HepG2 (cell line): Measurements from ENCODE around the gene NAA15. TPM values are rescaled to one million over a fixed set of nuclear protein-coding genes. Genes with fewer than 3 reads are reported as not detected.

ENCODE experiments used
- ATF7-NPFF ChIP-seq: sonication (generic); formaldehyde crosslinking; IDR thresholded peaks from 2 replicates; pipeline ENCODE4 v1.8.1; 2023; ENCODE audit warnings: mild to moderate bottlenecking, low read depth, missing genetic modification reagents, moderate library complexity
- CEBPB ChIP-seq: IDR thresholded peaks from 2 replicates; pipeline ENCODE4 v1.6.1; 2011; ENCODE audit warnings: low read depth, low read length, improper control_type of control experiment, borderline replicate concordance
- GFI1 ChIP-seq: sonication (generic); formaldehyde crosslinking; IDR thresholded peaks from 2 replicates; pipeline ENCODE4 v1.5.0; 2020; ENCODE audit warnings: missing genetic modification reagents, mild to moderate bottlenecking, borderline replicate concordance
- KAT8 ChIP-seq: IDR thresholded peaks from 2 replicates; pipeline ENCODE4 v1.6.1; 2016; ENCODE audit warnings: missing genetic modification reagents, missing compliant biosample characterization
- MYC ChIP-seq: sonication (generic); formaldehyde crosslinking; IDR thresholded peaks from 2 replicates; pipeline ENCODE4 v1.9.0; 2021; ENCODE audit warnings: missing genetic modification reagents, borderline replicate concordance
- NAIF1 ChIP-seq: sonication (generic); formaldehyde crosslinking; IDR thresholded peaks from 2 replicates; pipeline ENCODE4 v1.5.0; 2020; ENCODE audit warnings: mild to moderate bottlenecking, missing genetic modification reagents, borderline replicate concordance
- NKX3-1 ChIP-seq: sonication (generic); formaldehyde crosslinking; IDR thresholded peaks from 2 replicates; pipeline ENCODE4 v1.5.0; 2020; ENCODE audit warnings: missing genetic modification reagents
- POLR2A ChIP-seq, 2 experiments: IDR thresholded peaks; 2 replicates each; pipeline ENCODE4 v1.6.1; 2011; ENCODE audit warnings: low read depth in 2 of 2, low read length in 2 of 2, mild to moderate bottlenecking in 1 of 2, moderate library complexity in 1 of 2; ENCODE audit not compliant: insufficient read depth in 1 of 2
- polyA plus RNA-seq, 8 experiments: library from polyadenylated mRNA; depleted of rRNA in 3 of 8; stranded (reverse) in 7 of 8; unstranded in 1 of 8; fragments of >200 nt; fragmentation: Illumina TruSeq in 4 of 8; extraction: Trizol in 4 of 8; gene quantifications; 2 replicates each; pipeline versions ENCODE4 v1.2.1 to v1.2.3, GENCODE V29; 2011 to 2016; ENCODE audit warnings: low read depth in 4 of 8, missing spikeins in 1 of 8, mixed read lengths in 1 of 8; ENCODE audit not compliant: insufficient read depth in 1 of 8
- total RNA-seq, 5 experiments: library from RNA; depleted of rRNA; stranded (reverse); fragments of >200 nt; fragmentation: Illumina TruSeq; extraction: Trizol; gene quantifications; 2 replicates each; pipeline ENCODE4 v1.2.3, GENCODE V29; 2016; ENCODE audit warnings: low read depth in 1 of 5
- TF ChIP-seq, protein P1 (sequence below): sonication (generic); formaldehyde crosslinking; IDR thresholded peaks from one replicate; pipeline ENCODE4 v1.5.1; 2020; ENCODE audit warnings: mild to moderate bottlenecking, missing genetic modification reagents; ENCODE audit errors: not compliant biosample characterization
- TF ChIP-seq, protein P2 (sequence below): sonication (generic); formaldehyde crosslinking; conservative IDR thresholded peaks from 2 replicates; pipeline ENCODE4 v1.8.1; 2023; ENCODE audit warnings: missing genetic modification reagents

Gene NAA15
- total and polyA plus RNA-seq, 2 of the 13 experiments (the other 11 are each of a cell fraction or from before 2014, with no cell fraction given), result 6.2 to 50.2 TPM

DNA sequence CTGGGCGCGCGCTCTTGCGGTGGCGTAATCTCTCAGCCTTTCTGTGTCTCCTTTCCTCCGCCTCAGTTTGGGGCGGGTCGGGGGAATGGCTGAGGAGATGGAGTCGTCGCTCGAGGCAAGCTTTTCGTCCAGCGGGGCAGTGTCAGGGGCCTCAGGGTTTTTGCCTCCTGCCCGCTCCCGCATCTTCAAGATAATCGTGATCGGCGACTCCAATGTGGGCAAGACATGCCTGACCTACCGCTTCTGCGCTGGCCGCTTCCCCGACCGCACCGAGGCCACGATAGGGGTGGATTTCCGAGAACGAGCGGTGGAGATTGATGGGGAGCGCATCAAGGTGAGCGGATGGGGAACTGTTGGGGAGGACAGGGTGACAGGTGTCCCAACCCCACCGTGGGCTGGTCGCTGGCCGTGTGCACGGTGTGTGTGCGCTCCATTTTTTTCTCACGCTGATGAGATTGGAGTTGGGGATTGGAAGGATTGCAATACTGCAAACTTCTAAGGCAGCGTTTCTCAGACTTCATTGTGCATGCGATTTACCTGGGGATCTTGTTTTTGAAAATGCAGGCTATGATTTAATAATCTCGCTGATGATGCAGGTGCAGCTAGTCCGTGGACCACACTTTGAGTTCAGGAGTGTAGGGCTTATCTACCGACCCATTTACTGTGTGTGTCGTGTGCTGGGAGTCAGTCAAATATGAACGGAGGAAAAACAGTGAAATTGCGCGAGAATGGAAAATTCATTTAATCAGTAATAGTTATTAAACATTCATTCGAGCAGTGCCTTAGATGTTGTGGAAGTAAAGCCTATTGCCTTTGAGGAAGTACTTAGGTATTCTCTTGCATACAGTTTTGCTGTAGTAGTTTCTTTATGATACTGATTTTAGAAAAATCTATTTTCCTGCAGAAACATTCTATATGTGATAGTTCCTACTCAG, 153.1 kb downstream of the NAA15 start, which contains the start of gene RAB33B (continued):
- TF ChIP-seq NKX3-1 (CRISPR knock-in tag), result 0 out of 2 replicates have a peak, but pooled peaks have one; percentile 31
- peak in 1 of 2 experiments; percentile 11; a peak in 1 of 4 replicates for TF ChIP-seq POLR2A (IDR thresholded peaks at IDR 0.05; ENCODE audit: insufficient read depth in 1 of 2, low read depth in 2 of 2, low read length in 2 of 2)
- TF ChIP-seq GFI1 (CRISPR knock-in tag), result 0 out of 2 replicates have a peak, but pooled peaks have one; percentile 68
- TF ChIP-seq, protein P1, sequence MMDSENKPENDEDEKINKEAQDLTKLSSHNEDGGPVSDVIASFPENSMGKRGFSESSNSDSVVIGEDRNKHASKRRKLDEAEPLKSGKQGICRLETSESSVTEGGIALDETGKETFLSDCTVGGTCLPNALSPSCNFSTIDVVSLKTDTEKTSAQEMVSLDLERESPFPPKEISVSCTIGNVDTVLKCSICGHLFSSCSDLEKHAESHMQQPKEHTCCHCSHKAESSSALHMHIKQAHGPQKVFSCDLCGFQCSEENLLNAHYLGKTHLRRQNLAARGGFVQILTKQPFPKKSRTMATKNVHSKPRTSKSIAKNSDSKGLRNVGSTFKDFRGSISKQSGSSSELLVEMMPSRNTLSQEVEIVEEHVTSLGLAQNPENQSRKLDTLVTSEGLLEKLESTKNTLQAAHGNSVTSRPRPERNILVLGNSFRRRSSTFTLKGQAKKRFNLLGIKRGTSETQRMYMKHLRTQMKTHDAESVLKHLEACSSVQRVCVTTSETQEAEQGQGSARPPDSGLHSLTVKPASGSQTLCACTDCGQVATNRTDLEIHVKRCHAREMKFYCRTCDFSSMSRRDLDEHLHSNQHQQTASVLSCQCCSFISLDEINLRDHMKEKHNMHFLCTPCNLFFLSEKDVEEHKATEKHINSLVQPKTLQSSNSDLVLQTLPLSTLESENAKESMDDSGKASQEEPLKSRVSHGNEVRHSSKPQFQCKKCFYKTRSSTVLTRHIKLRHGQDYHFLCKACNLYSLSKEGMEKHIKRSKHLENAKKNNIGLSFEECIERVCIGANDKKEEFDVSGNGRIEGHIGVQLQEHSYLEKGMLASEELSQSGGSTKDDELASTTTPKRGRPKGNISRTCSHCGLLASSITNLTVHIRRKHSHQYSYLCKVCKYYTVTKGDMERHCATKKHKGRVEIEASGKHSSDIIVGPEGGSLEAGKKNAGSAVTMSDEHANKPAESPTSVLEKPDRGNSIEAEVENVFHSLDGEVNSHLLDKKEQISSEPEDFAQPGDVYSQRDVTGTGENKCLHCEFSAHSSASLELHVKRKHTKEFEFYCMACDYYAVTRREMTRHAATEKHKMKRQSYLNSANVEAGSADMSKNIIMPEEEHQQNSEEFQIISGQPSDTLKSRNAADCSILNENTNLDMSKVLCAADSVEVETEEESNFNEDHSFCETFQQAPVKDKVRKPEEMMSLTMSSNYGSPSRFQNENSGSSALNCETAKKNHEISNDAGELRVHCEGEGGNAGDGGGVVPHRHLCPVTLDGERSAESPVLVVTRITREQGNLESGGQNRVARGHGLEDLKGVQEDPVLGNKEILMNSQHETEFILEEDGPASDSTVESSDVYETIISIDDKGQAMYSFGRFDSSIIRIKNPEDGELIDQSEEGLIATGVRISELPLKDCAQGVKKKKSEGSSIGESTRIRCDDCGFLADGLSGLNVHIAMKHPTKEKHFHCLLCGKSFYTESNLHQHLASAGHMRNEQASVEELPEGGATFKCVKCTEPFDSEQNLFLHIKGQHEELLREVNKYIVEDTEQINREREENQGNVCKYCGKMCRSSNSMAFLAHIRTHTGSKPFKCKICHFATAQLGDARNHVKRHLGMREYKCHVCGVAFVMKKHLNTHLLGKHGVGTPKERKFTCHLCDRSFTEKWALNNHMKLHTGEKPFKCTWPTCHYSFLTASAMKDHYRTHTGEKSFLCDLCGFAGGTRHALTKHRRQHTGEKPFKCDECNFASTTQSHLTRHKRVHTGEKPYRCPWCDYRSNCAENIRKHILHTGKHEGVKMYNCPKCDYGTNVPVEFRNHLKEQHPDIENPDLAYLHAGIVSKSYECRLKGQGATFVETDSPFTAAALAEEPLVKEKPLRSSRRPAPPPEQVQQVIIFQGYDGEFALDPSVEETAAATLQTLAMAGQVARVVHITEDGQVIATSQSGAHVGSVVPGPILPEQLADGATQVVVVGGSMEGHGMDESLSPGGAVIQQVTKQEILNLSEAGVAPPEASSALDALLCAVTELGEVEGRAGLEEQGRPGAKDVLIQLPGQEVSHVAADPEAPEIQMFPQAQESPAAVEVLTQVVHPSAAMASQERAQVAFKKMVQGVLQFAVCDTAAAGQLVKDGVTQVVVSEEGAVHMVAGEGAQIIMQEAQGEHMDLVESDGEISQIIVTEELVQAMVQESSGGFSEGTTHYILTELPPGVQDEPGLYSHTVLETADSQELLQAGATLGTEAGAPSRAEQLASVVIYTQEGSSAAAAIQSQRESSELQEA (CRISPR knock-in tag), result peak; percentile 17
- no peak; the same call in 1 of the 2 replicates for TF ChIP-seq NAIF1 (CRISPR knock-in tag)
- TF ChIP-seq KAT8 (CRISPR knock-in tag), result 0 out of 2 replicates have a peak, but pooled peaks have one; percentile 10
- peak; percentile 22; the same call in 1 of the 2 replicates for TF ChIP-seq MYC (CRISPR knock-in tag)
- TF ChIP-seq, protein P2, sequence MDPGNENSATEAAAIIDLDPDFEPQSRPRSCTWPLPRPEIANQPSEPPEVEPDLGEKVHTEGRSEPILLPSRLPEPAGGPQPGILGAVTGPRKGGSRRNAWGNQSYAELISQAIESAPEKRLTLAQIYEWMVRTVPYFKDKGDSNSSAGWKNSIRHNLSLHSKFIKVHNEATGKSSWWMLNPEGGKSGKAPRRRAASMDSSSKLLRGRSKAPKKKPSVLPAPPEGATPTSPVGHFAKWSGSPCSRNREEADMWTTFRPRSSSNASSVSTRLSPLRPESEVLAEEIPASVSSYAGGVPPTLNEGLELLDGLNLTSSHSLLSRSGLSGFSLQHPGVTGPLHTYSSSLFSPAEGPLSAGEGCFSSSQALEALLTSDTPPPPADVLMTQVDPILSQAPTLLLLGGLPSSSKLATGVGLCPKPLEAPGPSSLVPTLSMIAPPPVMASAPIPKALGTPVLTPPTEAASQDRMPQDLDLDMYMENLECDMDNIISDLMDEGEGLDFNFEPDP (CRISPR knock-in tag), result 0 out of 2 replicates have a peak, but pooled peaks have one; percentile 81
- TF ChIP-seq CEBPB, result peak; percentile 94
- no peak for TF ChIP-seq ATF7-NPFF (CRISPR knock-in tag)
- TF ChIP-seq, all 625 proteins: peak for 58
